HG03045 (cell line): ENCODE results near the gene GBP3.
"Not testable (repeated sequence)": the region's sequence is repeated elsewhere in the genome, so short reads cannot be mapped to it uniquely, and the experiment has no call there.

Experiments used
- ATAC-seq: cut with Tn5 transposase; IDR thresholded peaks from one replicate; pipeline ENCODE4 v1.9.1; 2021; ENCODE audit warnings: mild to moderate bottlenecking, moderate library complexity; ENCODE audit not compliant: unreplicated experiment

The GBP3 gene, protein sequence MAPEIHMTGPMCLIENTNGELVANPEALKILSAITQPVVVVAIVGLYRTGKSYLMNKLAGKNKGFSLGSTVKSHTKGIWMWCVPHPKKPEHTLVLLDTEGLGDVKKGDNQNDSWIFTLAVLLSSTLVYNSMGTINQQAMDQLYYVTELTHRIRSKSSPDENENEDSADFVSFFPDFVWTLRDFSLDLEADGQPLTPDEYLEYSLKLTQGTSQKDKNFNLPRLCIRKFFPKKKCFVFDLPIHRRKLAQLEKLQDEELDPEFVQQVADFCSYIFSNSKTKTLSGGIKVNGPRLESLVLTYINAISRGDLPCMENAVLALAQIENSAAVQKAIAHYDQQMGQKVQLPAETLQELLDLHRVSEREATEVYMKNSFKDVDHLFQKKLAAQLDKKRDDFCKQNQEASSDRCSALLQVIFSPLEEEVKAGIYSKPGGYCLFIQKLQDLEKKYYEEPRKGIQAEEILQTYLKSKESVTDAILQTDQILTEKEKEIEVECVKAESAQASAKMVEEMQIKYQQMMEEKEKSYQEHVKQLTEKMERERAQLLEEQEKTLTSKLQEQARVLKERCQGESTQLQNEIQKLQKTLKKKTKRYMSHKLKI

DNA sequence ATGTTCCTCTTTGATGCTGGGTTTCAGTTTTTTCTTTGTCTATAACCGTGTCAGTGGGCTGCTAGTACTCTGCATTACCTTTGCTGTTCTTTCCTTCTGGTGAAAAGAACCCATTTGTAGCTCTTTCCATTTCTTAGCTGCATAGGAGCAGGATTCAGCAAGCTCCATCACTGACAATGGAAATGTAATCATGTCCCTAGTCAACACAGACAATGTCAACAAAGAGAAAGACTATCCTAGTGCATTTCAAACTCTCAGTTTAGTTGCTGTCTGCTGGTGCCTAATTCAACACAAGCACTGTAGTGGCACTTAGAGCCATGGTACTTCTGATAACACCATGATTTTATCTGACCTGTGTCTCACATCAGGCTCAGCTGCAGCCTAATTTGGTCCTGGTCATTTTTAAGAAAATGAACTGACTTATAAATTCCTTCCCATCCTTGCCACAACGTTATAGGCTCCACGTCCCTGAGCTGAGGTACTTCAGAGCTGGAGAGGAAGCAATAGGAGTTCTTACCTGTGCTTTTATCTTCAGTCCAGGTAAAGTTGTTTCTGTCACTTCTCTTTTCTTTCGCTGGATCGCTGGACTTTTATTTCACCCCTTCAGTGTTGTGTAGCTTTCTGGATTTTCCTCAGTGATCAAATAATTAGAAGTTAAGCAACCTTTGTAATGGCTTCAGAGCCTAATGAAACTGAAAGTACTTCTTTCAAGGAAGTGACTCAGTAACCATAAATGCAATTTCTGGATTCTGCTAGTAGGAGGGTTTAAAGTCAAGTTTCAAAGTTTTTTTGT, at the start of gene GBP3:
TSS of gene GBP3 (minus strand) at position 700 of the 793 bp plus-strand sequence. CDS start 2,145 bp downstream, outside the sequence.
- ATAC-seq = peak; percentile 68

DNA sequence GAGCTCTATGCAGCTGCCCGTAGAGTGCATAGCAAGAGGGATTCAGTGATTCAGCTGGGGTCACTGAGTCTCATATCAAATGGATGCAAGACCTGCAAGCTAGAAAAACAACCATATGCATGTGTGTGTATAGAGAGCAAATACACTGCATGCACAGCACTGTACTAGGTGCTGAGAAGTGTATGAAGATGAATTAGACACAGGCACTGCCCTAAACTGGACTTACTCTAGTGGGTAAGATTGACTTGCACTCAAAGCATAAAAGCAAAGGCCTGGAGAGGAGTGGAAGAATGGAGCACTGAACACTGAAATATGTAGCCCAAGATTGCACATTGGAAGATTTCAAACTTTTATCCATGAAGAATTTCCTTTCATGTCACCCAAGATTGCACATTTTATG, 47.8 kb upstream of the GBP3 start:
- ATAC-seq = no peak

DNA sequence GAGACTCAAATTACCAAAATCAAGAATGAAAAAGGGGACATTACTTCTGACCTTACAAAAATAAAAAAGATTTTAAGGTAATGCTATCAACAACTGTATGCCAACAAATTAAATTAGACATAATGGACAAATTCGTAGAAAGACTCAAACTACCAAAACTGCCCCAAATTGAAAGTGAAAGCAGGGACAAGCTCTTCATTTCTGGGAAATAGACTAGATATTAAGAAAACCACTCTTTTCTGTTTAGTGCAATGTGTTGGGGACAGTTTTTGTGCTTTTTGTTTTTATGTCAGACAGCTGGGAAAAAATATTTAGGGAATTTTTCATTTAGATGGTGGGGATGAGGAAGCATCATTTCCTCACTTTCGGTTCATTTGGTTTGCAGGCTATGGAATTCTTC, 47.3 kb upstream of the GBP3 start:
- no peak for ATAC-seq

DNA sequence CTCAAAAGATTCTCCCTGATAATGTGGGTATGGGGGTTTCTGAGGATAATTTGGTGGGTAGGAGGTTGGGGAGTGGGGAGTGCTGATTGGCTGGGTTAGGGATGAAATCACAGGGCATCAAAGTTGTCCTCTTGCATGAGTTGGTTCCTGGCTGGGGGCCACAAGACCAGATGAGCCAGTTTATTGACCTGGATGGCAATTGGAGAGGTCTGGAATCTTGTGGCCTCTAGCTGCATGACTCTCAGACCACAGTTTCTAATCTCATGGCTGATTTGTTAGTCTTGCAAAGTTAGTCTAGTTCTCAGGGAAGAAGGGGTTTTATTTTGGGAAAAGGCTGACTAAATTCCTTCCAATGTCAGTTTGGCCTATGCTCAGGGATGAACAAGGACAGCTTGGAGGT, 45.6 kb upstream of the GBP3 start:
- no peak for ATAC-seq

DNA sequence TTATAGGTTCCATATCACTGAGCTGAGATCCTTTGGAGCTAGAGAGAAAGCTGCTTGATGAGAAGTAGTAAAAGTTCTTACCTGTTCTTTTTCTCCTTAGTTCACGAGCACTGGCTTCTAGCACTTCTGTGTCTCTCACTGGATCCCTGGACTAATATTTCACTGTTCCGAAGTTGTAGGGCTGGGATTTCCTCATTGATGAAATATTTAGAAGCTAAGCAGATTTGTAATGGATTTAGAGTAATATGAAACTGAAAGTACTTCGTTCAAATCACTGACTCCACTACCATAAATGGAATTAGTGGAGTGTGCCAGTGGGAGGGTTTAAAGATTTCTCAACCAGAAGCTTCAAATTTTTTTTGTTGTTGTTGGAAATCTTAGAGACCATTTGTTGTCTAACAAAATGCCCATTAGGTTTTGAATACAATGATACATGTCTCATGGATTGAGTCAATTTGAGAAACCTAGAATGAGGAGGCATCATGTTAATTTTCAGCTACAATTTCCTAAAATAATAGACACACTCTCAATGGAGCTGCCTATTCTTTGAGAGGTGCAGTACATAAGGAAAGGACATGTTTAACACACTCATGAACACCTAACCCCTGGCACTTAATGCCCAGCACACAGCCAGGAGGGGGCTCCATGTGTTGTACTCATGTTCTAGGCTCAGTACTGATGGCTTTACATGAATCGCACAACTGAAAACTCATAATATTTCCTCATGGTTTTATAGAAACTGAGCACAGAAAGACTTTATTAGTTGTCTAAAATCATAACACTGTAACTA, 42.6 kb upstream of the GBP3 start, which contains the start of gene GBP1:
TSS of gene GBP1 (minus strand) at position 130 of the 790 bp plus-strand sequence. CDS start 1,974 bp downstream, outside the sequence.
- peak; percentile 73 for ATAC-seq

DNA sequence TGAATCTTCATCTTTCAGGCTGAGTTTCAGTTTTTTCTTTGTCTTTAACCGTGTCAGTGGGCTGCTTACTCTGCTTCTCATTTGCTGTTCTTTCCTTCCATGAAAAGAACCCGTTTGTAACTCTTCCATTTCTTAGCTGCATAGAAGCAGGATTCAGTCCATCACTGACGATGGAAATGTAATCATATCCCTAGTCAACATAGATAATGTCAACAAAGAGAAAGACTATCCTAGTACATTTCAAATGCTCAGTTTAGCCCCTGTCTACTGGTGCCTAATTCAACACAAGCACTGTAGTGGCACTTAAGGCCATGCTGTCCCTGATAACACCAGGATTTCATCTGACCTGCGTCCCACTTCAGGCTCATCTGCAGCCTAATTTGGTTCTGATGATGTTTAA, 42.0 kb upstream of the GBP3 start:
- peak; percentile 37 for ATAC-seq

DNA sequence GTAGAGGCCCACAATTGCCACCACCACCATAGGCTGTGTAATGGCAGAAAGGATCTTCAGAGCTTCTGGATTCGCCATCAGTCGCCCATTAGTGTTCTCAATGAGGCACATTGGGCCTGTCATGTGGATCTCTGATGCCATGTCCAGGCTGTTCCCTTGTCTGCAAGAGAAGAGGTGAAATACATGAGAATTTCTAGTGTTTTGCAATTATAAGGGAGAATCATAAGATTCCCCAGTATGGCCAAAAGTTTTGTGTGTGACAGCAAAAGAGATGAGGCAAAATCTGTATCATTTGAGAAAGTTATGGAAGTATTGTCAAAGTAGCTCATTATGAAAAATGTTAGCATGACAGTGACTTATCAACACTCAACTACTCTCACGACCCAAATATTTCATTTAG, 40.4 kb upstream of the GBP3 start:
- ATAC-seq = no peak

DNA sequence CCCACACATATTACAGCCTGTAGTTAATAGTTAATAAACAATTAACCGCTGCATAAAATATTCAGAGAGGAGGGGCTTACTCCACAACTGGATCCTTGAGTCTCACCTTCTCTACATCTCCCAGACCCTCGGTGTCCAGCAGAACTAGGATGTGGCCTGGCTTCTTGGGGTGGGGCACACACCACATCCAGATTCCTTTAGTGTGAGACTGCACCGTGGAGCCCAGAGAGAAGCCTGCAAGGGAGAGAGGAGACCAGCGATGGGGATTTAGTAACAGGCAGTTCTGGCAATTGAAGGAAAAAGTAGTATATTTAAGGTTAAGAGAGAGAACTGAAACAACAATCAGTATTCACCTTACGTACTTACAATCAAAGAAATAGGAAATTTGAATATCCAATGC, 37.4 kb upstream of the GBP3 start:
- no peak for ATAC-seq

DNA sequence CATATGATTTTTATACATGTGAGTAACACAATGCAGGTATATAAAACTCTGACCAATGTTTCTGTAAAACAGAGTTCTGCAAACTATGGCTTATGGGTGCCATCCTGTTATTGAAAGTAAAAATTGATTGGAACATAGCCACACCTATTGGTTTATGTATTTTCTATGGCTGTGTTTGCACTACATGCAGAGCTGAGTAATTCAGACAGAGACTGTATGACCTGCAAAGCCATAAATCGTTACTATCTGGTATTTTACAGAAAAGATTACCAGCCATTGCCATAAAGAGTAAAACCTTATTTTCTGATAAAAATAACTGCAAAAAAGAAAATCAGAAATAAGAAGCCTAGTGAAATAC, 29.3 kb upstream of the GBP3 start:
- ATAC-seq = no peak

DNA sequence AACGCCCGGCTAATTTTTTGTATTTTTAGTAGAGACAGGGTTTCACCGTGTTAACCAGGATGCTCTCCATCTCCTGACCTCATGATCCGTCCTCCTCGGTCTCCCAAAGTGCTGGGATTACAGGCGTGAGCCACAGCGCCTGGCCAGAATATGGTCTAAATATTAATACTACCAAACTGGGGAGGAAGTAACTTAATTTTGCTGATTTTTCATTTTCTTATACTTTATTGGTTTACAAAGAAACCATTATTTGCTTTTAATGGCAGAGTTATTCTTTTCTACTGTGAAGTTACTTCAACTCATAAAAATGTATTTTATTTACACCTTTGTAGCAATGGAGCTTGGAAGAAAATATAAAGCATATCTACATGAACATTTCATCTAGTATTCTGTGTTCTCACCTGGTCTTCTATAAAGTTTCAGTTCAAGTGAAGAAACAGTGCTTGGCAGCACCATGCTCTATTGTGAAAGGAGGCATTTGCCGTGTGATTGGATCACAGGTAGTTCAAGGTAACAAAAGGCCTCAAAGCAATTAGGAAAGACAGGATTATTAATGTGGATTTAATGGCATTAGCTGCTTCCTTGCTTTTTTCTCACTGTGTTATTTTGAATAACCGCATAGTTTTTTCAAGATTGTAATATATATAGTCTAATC, 28.8 kb upstream of the GBP3 start:
- ATAC-seq = no peak

DNA sequence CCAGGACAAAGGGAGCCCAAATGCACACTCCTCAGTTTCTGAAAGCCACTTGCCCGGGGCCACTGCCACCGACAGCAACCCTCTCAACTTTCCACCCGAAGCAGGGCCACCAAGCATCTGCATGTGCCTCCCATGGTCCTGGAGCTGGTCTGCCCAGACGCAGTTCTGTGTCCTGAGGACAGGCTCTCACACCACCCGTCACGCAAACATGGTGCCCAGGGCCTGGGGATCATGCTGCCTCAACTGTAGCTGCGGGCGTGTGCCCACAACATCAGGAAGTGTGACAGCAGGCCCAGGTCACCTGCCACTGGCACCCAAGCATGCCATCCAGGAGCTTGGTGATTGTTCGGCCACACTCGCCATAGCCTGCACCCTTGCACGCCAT, 28.0 kb upstream of the GBP3 start:
- ATAC-seq = no peak

DNA sequence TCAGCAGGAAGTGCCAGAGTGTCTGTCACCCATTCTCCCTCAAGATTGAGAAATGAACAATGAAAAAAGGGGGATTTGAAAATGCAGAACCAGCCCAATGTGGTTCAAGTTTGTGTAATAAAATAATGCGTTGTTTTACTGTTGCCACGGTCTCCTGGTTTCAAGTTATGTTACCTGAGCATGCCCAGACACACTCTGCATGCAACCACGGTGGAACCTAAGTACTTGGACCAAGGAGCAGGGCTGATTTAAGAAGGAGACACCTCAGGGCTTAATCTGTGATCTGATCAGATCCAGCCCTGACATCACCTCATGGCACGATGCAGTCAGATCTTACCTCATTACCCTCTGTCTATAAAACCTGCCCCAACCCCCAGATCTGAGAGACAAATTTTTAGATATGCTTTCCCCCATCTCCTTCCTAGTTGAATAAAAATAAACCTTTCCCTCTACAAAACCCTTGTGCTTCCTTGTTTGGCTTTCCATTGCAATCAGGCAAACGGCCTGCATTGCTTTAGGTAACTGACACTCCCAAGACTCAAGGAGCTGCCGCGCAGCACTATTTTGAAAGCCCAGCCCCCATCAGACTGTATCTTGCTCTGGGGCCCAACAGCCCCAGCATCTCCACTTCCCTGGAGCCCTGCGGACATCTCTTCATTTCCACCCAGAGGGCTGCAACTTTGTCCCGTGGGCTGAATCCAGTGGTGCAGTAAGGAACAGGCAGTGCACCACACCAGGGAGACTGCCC, 27.4 kb upstream of the GBP3 start:
- ATAC-seq = not testable (repeated sequence)

DNA sequence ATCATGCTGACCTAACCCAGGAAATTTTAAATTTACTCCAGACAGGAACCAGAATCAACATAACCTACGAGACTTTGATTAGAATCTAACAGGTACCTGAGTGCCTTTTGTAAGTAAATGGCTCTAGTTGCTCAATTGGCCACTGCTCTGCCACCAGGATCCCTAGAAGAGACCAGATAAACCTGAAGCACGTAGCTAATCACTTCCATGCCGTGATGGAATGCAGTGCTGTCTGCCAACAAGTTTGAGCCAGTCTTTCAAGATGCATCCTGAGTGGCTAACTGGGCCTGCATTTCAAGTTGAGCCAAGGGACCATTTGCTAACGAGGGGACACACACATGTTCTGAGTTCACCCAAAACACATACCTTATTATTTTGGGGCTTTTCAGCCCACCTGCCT, 26.5 kb upstream of the GBP3 start:
- not testable (repeated sequence) for ATAC-seq

DNA sequence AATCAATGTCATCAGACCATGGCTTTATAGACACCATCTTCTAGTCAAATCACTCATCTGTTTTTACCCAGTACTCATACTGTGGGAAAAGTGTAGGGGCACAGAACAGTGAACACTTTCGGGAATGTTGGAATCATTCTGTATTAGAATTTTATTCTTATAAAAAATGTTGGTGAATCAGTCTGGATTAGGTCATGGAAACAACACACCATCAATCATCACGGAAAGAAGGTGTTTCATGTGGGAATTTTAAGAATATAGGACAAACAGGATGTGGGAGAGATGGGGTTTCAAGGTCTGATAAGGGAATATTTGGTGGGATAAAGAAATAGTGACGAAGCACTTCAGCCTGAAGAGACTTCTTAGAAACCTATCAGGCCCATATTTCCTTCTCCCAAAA, 25.1 kb upstream of the GBP3 start:
- no peak for ATAC-seq

DNA sequence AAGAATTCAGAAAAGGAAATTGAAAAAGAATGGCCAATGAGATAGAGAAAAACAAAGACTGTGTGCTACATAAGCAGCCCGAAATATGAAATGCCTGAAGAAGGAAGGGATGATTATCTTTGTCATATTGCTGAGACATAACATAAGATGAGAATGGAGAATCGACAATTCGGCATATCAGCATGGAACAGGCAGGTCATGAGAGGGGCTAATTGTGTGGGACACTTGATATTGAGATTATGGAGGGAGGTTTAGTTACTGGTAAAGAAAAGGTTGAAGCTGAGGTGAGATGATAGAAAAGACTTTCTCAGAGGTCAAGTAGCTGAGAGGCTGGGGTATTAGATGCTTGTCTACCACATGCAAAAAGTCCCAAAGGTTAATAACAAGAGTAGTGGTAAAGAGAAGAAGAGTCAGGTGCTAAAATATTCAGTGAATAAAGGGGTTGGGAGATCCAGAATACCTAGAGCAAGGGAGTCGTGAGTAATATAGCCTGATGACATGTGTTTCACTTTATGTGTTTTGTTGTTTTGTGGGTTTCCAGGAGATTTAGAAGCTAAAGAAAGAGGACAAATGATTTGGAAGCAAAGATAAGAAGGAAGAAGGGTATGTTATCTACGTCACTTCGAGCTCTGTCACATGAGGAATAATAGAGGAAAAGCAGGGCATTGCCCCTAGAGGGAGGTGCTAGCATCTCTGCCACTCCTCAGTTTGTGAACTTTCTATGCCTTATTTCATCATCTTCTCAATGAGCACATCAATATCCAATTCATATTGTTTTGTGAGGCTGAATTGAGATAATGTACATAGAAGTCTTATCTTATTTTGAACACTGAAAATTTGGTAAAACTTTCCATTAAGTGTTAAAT, 23.9 kb upstream of the GBP3 start:
- ATAC-seq = peak; percentile 76

DNA sequence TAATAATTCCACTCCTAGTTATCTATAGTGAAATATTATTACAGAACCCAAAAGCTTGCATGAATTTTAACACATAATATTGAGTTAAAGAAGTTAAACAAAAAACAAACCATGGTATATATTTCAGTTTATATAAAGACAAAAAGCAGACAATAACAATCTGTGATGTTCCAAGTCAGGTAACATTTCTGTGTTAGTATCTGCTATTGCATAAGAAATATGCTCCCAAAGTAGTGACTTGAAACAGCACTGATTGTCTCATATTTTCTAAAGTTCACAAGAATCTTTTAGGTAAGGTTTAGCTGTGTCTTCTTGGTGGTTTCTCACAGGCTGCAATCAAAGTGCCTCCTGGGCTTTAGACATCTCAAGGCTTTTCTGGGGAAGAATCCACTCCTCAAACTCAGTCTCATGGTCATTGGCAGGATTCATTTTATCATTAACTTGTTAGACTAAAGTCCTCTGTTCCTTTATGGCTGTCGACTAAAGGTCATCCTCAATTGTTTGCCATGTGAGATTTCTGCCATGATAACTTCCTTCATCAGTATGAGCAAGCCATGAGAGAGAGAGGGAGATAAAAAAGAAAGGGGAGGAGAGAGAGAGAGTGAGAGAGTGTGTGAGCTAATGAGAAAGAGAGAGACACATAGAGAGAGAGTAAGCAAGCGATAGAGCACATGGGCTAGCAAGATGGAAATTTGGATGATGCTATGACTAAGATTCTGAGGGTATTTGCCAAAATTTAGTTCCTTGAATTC, 22.5 kb upstream of the GBP3 start:
- ATAC-seq = no peak

DNA sequence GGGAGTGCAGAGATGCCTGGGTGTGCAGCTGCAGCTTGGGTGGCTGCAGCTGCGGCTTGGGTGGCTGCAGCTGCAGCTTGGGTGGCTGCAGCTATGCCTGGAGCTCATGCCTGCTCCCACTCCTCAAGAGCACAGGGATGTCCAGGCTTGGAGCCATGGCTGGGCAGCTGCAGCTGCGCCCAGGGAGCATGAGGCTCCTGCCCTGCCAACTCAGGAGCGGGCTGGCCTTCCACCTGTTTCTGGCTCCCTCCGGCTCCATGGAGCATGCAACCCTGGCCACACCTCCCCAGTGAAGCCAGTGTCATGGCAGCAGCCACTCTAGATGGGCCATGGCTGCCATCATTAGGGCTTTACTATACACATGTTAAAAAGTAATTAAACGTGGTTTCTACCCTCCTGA, 21.3 kb upstream of the GBP3 start:
- no peak for ATAC-seq

DNA sequence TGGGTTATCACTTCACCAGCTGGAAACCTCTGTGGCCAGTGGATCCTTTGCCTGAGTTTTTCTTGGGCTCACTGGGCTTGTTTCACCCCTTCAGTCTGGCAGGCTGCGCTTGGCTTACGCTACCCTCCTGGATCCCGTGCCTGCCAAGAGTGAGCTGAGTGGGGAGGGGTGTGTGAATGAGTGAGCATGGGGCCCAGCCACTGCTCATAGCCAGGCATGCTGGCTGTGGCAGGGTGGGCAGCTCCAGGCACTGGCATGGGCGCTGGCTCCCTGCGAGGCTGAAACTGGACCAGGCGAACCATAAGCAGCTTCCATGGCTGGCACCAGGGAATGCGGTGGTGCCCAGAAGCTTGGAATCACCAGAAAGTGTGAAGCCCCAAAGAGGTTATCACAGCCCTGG, 19.8 kb upstream of the GBP3 start:
- no peak for ATAC-seq
